8988T (cell line): ENCODE results near the gene POU5F1.

ENCODE experiments used
- DNase-seq: peaks from one replicate; pipeline ENCODE4 v3.0.0; 2011

The POU5F1 gene

DNA sequence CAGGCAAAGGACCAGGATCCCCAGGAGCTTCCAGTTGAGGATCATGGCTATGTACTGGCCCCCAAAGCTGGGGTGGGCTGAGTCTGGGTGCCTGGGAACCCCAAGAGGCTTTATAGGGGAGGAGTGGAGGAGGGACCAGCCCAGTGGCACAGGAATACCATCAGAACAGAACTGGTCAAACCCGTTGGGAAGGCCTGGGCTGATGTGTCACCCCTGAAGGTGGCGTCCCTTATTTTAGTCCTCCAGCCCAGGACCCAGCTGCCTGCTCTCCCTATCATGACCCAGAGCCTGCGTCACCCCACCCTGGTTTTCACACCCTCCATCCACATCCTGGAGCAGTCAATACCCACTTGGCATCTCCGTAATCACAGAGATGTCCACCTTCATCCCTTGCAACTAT, 31.5 kb downstream of the POU5F1 start, which contains the start of gene PSORS1C2:
TSS of gene PSORS1C2 (minus strand) at position 85 of the 400 bp plus-strand sequence. CDS start at position 45, 40 bp downstream.
- DNase-seq = no peak

DNA sequence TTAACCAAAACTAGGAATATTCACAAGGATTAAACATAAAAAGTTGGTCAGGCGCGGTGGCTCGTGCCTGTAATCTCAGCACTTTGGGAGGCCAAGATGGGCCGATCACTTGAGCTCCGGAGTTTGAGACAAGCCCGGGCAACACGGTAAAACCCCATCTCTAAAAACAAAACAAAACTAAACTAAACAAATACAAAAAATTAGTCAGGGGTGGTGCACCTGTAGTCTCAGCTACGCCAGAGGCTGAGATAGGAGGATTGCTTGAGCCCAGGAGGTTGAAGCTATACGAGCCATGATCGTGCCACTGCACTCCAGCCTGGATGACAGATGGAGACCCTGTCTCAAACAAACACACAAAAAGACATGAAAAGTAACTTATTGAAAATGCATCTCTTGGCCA, 34.8 kb downstream of the POU5F1 start:
- no peak for DNase-seq

DNA sequence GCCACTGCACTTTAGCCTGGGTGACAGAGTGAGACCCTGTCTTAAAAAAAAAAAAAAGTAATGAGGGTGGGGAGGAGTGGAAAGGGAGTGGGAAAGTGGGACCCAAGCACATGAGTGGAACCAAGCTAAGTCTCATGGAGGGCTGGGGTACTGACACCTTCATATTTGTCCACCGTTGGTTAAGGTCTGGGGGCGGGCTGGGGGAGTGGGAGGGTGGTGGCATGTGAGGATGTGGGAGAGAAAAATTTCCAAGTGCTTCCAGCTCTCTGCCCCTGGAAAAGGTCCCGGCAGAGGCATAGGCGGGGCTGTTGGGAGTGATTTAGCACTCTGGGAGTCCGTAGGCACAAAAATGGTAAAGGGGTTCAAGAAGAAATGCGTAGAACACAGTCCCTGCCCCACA, 37.7 kb downstream of the POU5F1 start:
- DNase-seq = no peak

DNA sequence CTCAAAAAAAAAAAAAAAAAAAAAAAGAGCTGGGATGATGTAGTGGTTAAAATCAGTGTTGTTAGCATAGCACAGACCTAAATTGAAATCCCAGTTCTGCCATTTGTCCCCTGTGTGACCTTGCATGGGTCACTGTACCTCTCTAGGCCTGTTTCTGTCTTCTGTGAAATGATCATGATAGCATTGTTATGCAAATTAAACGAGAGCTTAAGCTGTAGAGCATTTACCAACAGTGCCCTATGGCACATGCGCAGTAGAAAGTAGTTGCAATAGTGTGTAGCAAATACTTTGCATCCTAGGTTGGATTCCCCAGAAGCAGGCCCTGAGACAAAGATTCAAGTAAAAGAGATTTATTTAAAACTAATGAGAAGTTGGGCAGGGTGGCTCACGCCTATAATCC, 38.9 kb downstream of the POU5F1 start:
- DNase-seq = no peak

DNA sequence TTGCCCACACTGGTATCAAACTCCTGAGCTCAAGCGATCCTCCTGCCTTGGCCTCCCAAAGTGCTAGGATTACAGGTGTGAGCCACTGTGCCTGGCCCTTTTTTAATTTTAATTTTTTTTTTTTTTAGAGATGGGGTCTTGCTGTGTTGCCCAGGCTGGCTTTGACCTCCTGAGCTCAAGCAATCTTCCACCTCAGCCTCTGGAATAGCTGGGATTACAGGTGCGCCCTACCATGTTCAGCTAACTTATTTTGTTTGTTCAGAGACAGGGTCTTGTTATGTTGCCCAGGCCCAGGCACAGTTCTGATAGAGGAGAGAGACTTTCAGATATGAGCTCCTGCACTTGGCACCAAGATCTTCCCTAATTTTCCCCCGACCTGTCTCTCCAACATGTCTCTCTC, 39.7 kb downstream of the POU5F1 start:
- no peak for DNase-seq

DNA sequence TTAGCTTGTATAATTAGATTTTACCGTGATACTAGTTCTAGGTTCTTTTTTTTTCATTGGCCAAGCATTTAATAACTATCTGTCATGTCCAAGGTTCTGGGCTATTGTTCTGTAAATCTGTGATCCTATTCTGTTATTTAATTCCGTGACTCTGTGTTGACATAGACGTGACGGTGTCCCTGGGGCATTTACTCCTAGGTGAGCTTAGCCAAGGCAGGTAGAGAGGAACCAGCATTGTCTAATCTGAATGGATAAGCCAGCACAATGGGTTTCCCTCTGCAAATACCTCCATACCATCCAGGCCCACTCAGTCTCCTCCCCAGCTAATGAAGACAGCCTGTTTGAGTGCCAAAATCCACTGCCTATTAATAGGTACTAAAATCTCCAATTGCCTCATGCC, 41.4 kb downstream of the POU5F1 start:
- no peak for DNase-seq

DNA sequence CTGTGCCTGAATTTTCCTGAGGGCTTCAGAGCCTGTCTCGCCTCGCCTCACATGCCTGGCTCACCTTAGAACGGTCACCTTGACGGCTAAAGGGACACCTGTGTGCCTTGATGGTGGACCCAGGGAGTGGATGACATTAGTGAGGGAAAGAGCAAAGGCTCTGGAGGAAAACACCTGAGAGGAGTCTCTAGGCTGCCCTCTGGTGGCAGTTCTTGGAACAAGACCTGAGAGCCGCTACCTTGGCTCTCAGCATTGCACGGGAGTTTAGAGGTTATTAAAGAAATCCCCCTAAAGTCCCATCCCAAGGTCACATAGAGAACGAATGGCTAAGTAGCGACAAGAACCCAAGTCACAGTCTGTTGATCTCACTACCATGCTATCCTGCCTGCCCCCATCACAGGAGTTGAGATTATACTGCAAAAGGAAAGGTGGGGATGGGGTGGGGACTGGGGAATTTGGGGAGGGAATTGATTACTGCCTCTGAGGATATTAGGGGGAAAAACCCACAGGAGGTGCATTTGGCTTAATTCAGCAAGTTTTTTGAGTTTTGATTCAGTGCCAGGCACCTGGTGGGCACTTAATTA, 42.3 kb downstream of the POU5F1 start:
- peak; percentile 52 for DNase-seq

DNA sequence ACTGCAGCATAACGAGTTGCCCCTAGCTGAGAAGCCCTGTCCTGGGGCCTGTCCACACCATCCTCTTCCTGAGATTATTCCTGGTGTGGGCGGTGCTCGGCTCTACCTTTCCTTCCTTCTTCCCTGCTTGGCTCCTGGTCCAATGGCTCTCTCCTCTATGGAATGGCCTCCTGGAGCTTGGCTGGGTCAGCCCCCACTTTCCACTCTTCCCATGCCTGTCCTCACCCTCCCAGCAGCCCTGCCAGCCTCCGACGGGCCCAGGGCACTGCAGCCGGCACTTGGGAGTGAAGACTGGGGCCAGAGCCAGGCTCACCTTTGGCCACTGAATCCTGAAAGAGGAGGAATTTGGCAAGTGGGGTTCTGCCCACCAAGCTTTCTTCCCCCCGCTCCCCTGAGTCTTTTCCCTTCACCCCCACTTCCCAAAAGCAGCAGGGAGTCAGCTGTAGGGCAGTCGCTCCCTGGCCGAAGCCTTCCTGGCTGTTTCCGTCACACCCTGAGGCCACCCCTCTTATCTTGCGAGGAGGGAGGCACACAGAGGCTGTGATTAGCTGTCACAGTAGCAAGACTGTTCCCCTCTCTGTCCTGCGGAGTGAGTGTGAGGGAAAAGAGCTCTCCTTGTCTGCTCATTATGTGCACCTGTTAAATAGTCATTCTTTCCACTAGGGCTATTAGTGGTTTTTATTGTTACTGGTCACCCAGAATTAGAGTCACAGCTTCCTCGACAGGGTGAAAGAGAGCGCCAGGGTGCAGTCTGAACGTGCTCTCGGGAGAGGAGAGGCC, 43.9 kb downstream of the POU5F1 start:
- no peak for DNase-seq

DNA sequence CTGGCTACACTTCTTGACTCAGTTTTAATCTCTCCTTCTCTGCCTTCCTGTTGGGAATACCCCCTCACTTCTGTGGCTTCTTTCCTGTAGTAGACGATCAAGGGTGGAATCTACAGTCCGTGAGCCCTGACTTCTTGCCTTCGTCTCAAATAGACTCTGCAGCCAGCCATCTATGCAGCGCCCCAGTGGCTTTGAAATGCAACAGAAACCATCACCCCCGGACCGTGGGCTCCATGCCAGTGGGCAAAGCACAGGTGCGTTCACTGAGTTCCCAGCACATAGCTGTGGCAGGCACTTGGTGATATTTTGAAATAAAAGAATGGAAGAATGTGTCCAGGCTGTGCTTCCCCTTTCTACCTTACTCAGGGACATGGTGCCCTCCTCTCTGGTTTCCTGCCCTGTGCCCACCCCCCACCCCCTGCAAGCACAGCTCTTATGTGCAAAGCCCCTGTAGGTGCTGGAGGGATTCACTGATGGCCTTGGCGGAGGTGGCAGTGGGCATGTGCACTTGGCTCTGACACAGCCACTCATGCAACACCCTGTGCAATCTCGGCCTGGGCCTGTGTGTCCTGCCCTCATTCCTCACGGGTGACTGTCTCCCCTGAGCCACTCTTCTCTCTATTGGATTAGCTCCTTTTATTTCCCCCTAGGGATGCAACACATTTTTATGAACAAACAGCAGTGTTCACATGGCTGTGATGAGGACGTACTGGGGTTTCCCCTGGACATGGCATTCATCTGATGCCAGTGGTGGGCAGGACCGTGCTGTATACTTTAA, 44.7 kb downstream of the POU5F1 start:
- no peak for DNase-seq

DNA sequence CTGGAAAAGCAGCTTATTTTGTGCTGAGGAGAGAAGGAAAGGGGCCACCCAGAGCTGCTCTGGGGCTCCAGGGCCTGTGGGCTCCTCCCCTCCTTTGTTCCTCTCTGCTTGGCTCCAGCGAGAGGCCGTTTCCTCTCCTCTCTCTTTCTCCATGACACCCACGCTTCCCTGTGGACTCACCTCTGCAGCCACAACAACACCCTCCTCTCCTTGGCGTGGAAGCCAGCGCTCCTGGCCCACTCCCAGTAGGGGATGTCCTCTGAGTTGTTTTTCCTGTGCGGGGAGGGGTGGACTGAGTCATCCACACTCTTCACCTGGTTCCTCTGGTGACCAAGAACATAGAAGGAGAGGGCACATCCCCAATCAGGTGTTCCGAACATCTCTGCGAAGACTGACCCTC, 45.3 kb downstream of the POU5F1 start:
- no peak for DNase-seq

DNA sequence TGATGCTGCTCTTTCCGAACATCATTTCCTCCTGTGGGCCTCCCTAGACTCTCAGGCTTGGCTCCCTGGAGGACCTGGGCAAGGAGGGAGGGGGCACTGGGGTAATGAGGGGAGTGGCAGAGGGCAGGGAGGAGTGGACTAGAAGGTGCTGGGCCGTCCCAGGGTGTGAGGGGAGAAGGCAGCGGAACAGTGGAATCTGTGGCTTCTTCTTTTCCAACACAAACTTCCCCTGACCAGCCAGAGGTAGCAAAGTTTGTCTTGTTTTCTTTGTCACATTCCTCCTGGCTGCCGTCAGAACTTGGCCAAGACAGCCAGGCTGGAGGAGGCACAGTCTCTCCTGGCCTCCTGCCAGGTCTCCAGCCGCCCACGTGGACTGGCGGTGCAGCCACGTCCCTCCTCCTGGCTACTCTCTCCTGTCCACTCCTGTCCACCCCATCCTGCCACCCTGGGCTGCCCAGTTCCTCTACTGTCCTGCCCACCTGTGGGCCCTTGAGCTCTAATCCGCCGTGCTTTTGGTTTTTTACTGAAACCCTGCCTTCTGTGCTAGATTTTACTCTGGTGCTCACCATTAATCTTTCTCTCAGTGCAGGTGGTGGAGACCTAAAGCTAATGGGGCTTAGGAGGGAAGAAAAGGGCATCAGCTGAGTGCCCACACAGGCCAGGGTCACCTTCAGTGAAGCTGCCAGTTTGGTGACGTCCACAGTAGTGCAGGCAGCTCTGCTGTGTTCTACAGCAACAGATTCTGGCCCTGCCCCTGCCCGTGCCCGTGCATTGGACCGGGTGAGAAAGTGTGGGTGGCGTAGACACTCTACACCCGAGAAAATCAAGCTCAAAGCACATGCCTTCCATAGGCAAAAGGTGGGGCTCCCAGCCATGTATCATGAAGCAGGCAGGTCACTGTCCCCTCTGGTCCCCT, 47.4 kb downstream of the POU5F1 start:
- DNase-seq = peak; percentile 51

DNA sequence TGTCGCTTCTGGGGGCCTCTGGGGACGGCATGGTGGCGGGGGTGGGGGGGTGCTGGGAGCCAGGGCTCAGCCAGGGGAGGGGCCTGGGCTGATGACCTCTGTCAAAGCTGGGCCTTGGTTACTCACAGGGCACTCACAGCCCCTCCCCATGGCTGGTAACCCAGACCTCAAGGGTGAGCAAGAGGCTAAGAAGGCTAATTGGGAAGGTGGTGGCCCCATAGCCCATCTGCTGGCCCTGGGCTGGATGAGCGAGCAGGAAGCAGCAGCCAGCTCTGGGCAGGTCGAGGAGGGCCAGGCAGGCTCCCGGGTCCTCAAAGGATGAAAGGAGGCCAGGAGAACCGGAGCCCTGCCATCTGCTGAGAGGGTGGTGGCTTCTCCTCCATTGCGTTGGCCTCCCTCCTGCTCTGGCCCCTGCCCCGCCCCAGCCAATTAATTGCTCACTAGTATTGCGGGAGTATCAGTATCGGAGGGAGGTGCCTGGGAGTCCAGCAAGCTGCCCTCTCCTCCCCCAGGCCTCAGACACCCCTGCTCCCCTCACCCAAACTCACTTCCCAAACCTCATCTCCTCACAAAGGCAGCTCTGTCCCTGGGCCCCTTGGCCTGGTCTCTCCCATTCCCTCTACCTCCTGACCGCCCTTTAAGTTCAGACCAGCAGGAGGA, 49.2 kb downstream of the POU5F1 start:
- no peak for DNase-seq

DNA sequence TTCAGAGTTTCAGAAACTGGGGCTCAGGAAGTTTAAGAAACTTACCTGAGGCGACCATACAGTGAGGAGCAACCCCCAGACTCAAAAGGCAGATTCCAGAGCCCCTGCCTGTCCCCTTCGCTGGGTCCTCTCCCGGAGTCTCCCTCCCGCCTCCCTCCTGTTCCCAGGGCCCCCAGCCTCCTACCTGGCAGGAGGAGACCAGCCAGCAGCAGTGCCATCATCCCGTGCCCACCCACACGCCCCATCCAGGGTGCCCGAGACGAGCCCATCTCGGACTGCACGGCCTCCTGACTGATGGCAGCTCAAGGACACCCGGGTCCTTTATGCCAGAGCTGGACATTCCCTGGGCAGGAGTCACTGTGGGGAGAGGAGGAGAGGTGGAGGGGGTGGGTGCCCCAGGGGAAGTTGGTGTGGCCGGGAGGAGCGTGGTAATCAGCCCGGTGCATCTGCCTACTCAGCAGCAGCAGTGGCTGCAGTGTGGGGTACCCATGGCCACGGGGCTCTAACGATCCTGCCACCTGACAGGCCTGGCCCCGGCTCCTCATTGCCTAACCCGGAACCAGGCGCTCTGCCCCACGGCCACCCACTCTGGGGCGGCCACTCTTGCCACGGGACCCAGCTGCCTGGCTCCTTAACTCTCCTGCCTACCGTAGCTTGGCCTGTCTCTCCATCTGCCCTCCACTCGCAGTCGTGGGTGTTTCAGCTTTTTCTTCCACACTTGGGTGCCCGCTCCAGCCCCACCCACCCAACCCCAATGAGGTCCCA, 50.1 kb downstream of the POU5F1 start, which contains the start of gene CDSN:
TSS of gene CDSN (minus strand) at position 296 of the 765 bp plus-strand sequence. CDS start at position 269, 27 bp downstream.
- DNase-seq = no peak

DNA sequence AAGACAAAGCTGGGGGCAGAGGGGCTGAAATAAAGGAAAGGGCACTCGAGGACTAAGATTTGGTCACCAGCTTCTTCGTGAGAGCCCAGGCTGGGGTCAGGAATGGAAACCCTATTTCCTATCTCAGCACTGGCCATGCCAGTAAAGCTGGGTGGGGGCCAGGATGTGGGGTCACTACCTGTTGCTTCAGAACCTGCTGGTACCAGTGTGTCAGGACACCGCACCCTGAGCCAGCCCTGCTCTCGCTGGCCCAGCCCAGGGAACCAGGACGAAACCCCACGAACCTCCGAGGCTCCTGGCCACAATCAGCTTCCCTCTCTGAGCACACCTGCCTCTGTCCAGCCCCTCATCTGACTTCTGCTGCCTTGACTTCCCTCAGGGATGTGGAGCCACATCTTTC, 52.3 kb downstream of the POU5F1 start:
- DNase-seq = no peak

DNA sequence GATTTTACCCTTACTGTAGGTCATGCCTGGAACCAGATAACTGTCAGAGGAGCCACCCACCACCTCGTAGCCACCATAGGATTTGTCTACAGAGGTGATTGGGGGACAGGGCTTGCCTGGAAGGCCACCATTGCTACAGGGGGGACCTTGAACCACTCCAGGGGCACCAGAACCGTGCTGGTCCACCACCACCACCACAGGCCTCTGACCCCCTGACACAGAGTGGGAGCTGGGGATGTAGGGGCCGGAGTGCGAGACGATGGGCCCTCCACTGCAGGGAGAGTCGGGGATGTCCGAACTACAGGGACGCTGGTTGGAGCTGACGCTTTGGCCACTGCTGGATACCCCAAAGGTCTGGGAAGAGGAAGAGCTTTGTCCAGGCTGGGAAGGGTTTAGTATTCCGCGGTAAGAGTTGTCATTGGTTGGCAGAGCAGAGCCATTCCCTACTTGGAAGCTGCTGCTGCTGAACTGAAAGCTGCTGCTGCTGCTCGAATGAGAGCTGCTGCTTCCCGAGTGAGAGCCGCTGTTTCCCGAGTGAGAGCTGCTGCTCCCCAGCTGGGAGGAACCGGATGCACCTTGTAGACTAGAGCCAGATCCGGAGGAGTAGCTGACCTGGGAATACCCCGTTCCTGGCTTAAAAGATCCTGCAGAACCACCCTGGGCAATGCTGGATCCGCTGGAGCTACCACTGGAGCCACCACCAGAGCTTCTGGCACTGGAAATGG, 53.7 kb downstream of the POU5F1 start:
- no peak for DNase-seq

DNA sequence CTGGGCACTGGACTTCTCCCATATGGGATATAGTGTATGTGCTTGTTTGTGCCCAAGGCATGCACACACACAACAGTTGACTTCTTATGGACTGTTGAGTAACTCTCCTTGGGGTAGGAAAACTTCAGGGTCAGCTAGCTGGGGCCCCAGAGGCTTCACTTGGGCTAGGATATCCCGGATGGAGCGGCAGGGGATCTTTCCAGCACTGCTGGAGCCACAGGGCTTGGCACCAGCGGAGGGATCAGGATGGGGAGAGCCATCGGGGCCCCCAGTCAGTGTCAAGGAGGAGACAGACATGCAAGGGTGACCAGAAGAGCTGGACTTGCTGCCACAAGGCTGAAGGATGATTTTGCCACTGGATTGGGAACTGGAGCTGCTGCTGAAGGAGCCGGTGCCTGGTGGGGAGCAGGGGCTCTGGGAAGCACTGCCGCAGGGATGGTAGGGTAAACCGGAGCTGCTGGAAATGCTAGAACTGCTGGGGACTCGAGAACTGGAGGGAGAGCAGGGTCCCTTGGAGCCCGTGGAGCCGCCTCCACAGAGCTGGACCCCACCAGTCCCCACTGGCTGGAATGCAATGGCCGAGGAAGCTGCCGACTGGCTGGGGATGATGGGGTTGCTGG, 54.4 kb downstream of the POU5F1 start:
- no peak for DNase-seq

DNA sequence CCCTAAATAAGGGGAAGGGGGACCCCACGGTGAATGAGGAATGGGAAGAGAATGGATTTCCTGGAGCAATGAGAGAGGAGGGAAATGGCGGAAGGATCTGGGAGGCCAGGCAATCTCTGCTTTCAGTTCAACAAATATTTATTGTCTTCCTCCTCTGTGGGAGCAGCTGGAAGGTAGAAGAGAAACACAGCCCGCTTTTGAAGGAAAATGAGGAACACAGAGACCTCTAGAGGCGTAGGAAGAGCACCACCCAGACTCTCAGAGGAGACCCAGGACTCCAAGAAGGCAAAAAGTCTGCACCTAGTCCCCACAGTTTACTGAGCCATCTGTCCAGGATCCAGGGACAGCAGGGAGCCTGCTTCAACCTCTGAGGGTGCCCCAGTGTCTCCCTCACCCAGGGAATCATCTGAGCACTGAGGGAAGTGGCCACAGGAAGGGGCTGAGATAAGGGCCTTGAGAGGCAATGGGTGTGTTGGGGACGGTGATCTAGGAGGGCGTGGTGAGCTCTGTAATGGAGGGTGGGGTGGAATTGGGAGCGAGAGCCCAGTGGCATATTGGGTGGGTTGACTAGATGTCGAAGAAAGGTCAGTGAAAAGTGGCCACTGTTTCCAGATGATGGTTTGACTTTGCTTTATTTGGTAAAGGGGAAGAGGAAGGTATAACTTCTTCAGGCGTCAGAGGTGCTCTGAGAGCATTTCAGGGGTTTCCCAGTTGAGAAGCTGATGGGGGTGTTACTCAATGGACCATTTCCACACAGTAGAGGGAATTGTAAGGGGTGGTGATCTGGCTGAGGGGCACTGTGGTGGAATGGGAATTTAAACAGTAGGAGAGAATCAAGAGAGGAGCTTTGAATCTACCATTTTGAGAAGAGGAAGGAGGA, 55.3 kb downstream of the POU5F1 start:
- DNase-seq = peak; percentile 53

DNA sequence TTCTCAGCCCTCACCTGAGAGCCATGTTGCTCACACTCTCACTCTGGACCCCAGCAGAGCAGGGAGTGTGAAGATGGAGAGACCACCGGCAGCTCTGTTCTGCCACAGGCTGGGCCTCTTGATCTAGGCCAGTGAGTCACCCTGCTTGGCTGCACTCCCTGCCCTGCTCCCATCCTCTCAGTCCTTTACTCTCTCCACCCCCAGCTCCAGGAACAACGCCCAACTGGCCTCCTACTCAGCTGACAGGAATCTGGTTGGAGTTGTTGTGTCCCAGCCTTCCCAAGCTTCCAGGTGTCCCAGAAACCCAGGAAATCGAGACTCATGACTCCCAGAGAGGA, 56.0 kb downstream of the POU5F1 start, which contains the start of gene PSORS1C1:
TSS of gene PSORS1C1 (plus strand) at position 260 of the 338 bp plus-strand sequence. CDS start 14,833 bp downstream, outside the sequence.
- DNase-seq = peak; percentile 70
